ENCODE measurements around the gene WDR4. TPM values are rescaled to one million over a fixed set of nuclear protein-coding genes. Genes with fewer than 3 reads are reported as not detected.

Gene WDR4
- total and polyA plus RNA-seq, 2 experiments from 2014 or later: 22.5 to 50.2 TPM

DNA sequence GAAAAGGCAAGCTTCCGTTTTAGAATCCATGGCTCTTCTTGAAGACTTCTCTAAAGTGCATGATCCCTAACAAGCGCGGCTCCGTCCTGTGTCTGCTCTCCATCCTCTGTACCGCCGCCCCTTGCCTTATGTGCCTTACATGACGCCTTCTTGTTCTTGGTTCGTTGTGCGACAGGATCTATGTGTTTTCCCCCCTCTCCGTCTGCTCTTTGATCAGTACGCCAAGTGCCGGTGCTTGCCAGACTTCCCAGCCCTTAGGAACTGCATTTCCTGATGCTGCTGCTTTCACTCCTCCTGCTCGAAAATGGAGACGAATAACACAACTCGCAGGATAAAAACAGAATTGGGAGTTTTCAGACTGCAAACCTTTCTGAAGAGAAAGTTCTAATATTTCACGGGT, 26.9 kb upstream of the WDR4 start:
- H3K36me3 Mint-ChIP-seq (ENCODE audit: low read depth): peaks cover 85% of the 10 kb centered on the region

DNA sequence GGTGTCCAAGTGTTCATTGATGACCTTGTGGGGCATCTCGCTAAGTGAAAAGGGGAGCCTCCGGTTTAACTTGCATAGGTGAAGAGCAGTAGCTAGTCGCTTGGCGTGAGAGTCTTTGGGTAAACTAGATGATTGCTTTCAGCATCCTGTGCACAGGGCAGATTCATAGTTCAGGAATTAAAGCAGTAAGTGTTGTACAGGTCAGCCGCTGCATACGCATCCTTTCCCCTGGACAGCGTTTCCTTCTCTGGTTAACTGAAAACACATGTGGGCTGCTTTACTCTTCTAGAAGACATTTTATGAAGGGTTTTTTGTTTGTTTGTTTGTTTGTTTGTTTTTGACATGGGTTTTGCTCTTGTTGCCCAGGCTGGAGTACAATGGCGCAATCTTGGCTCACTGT, 25.9 kb upstream of the WDR4 start:
- H3K9me2 ChIP-seq (ENCODE audit: insufficient read depth): no peaks in the 10 kb centered on the region
- H4K20me1 ChIP-seq (replicated peaks; ENCODE audit: insufficient read depth): peaks cover 11% of the 10 kb centered on the region
- H3K27ac Mint-ChIP-seq: no peak overlapping the region
- no peak overlapping the region for H3K4me3 Mint-ChIP-seq
- H3K36me3 ChIP-seq (ENCODE audit: insufficient read depth): peaks cover 50% of the 10 kb centered on the region
- no peak overlapping the region for H3K27ac ChIP-seq (ENCODE audit: low read depth)
- DNase-seq (ENCODE audit: low spot score): no peak
- H2AFZ ChIP-seq: no peak overlapping the region
- no peaks in the 10 kb centered on the region; the same call in 2 of the 3 replicates for H3K4me1 Mint-ChIP-seq
- no peaks in the 10 kb centered on the region for H3K4me1 ChIP-seq (ENCODE audit: insufficient read depth)
- H3K4me3 ChIP-seq: no peak overlapping the region
- no peaks in the 10 kb centered on the region for H3K27me3 Mint-ChIP-seq (ENCODE audit: insufficient read depth, low read depth, poor library complexity)
- H3K9me3 Mint-ChIP-seq: peaks cover 5% of the 10 kb centered on the region; the same call in 1 of the 3 replicates
- H3K27me3 ChIP-seq (ENCODE audit: insufficient read depth): no peaks in the 10 kb centered on the region
- TF ChIP-seq NANOG (IDR thresholded peaks at IDR 0.05; ENCODE audit: borderline replicate concordance): no peak
- TF ChIP-seq JUNB (IDR thresholded peaks at IDR 0.05; ENCODE audit: unreplicated experiment): no peak
- no peak for TF ChIP-seq EZH2phosphoT487 (IDR thresholded peaks at IDR 0.05; ENCODE audit: unreplicated experiment)
- TF ChIP-seq, protein P1, sequence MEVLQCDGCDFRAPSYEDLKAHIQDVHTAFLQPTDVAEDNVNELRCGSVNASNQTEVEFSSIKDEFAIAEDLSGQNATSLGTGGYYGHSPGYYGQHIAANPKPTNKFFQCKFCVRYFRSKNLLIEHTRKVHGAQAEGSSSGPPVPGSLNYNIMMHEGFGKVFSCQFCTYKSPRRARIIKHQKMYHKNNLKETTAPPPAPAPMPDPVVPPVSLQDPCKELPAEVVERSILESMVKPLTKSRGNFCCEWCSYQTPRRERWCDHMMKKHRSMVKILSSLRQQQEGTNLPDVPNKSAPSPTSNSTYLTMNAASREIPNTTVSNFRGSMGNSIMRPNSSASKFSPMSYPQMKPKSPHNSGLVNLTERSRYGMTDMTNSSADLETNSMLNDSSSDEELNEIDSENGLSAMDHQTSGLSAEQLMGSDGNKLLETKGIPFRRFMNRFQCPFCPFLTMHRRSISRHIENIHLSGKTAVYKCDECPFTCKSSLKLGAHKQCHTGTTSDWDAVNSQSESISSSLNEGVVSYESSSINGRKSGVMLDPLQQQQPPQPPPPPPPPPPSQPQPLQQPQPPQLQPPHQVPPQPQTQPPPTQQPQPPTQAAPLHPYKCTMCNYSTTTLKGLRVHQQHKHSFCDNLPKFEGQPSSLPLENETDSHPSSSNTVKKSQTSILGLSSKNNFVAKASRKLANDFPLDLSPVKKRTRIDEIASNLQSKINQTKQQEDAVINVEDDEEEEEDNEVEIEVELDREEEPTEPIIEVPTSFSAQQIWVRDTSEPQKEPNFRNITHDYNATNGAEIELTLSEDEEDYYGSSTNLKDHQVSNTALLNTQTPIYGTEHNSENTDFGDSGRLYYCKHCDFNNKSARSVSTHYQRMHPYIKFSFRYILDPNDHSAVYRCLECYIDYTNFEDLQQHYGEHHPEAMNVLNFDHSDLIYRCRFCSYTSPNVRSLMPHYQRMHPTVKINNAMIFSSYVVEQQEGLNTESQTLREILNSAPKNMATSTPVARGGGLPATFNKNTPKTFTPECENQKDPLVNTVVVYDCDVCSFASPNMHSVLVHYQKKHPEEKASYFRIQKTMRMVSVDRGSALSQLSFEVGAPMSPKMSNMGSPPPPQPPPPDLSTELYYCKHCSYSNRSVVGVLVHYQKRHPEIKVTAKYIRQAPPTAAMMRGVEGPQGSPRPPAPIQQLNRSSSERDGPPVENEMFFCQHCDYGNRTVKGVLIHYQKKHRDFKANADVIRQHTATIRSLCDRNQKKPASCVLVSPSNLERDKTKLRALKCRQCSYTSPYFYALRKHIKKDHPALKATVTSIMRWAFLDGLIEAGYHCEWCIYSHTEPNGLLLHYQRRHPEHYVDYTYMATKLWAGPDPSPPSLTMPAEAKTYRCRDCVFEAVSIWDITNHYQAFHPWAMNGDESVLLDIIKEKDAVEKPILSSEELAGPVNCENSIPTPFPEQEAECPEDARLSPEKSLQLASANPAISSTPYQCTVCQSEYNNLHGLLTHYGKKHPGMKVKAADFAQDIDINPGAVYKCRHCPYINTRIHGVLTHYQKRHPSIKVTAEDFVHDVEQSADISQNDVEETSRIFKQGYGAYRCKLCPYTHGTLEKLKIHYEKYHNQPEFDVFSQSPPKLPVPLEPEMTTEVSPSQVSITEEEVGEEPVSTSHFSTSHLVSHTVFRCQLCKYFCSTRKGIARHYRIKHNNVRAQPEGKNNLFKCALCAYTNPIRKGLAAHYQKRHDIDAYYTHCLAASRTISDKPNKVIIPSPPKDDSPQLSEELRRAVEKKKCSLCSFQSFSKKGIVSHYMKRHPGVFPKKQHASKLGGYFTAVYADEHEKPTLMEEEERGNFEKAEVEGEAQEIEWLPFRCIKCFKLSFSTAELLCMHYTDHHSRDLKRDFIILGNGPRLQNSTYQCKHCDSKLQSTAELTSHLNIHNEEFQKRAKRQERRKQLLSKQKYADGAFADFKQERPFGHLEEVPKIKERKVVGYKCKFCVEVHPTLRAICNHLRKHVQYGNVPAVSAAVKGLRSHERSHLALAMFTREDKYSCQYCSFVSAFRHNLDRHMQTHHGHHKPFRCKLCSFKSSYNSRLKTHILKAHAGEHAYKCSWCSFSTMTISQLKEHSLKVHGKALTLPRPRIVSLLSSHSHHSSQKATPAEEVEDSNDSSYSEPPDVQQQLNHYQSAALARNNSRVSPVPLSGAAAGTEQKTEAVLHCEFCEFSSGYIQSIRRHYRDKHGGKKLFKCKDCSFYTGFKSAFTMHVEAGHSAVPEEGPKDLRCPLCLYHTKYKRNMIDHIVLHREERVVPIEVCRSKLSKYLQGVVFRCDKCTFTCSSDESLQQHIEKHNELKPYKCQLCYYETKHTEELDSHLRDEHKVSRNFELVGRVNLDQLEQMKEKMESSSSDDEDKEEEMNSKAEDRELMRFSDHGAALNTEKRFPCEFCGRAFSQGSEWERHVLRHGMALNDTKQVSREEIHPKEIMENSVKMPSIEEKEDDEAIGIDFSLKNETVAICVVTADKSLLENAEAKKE (CRISPR knock-in tag; IDR thresholded peaks at IDR 0.05): no peak
- TF ChIP-seq, protein P2, sequence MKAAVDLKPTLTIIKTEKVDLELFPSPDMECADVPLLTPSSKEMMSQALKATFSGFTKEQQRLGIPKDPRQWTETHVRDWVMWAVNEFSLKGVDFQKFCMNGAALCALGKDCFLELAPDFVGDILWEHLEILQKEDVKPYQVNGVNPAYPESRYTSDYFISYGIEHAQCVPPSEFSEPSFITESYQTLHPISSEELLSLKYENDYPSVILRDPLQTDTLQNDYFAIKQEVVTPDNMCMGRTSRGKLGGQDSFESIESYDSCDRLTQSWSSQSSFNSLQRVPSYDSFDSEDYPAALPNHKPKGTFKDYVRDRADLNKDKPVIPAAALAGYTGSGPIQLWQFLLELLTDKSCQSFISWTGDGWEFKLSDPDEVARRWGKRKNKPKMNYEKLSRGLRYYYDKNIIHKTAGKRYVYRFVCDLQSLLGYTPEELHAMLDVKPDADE (IDR thresholded peaks at IDR 0.05): no peak
- TF ChIP-seq POLR2AphosphoS5 (IDR thresholded peaks at IDR 0.05; ENCODE audit: low read depth): no peak
- TF ChIP-seq EZH2 (IDR thresholded peaks at IDR 0.05; ENCODE audit: low read depth, unreplicated experiment): no peak
- no peak overlapping the region for H3K4me2 ChIP-seq
- no peaks in the 10 kb centered on the region for H3F3A ChIP-seq (replicated peaks; ENCODE audit: low read depth)
- peaks cover 10% of the 10 kb centered on the region for H3K79me2 ChIP-seq (replicated peaks; ENCODE audit: insufficient read depth)
- H3K36me3 Mint-ChIP-seq (ENCODE audit: low read depth): peaks cover 84% of the 10 kb centered on the region
- no peak for ATAC-seq

More for the DNA sequence above, 26.9 kb upstream of the WDR4 start:
- ATAC-seq (no peak), DNase-seq (ENCODE audit: low spot score) (no peak)
- no peaks in the 10 kb centered on the region for H3K4me1 ChIP-seq (ENCODE audit: insufficient read depth)
- H4K20me1 ChIP-seq (replicated peaks; ENCODE audit: insufficient read depth): peaks cover 11% of the 10 kb centered on the region
- Mint-ChIP-seq H3K27ac (no peak overlapping the region), H3K27me3 (ENCODE audit: insufficient read depth, low read depth, poor library complexity) (no peaks in the 10 kb centered on the region), H3K9me3 (peaks cover 5% of the 10 kb centered on the region; the same call in 1 of the 3 replicates), H3K4me3 (no peak overlapping the region), H3K4me1 (no peaks in the 10 kb centered on the region; the same call in 2 of the 3 replicates)
- no peak overlapping the region for H3K4me2 ChIP-seq
- no peak overlapping the region for H3K4me3 ChIP-seq
- no peak for TF ChIP-seq EZH2phosphoT487 (IDR thresholded peaks at IDR 0.05; ENCODE audit: unreplicated experiment)
- TF ChIP-seq ZNF114 (CRISPR knock-in tag; IDR thresholded peaks at IDR 0.05): no peak
- TF ChIP-seq NANOG (IDR thresholded peaks at IDR 0.05; ENCODE audit: borderline replicate concordance): no peak
- H3F3A ChIP-seq (replicated peaks; ENCODE audit: low read depth): no peaks in the 10 kb centered on the region
- H3K27ac ChIP-seq (ENCODE audit: low read depth): no peak overlapping the region
- no peak overlapping the region for H2AFZ ChIP-seq
- no peaks in the 10 kb centered on the region for H3K27me3 ChIP-seq (ENCODE audit: insufficient read depth)
- H3K79me2 ChIP-seq (replicated peaks; ENCODE audit: insufficient read depth): no peaks in the 10 kb centered on the region; the same call in none of the 2 replicates
- H3K36me3 ChIP-seq (ENCODE audit: insufficient read depth): peaks cover 51% of the 10 kb centered on the region
- H3K9me2 ChIP-seq (ENCODE audit: insufficient read depth): no peaks in the 10 kb centered on the region

All from GM23338 (cell line).